ENCODE data around the gene ME2.
"Not testable (repeated sequence)": the region's sequence is repeated elsewhere in the genome, so short reads cannot be mapped to it uniquely, and the experiment has no call there.

The ME2 gene

GRCh38 chr18:50924372-50924771 lies 45.5 kb downstream of the ME2 start:
- no peak for DNase-seq (ENCODE audit: low read depth)

DNA sequence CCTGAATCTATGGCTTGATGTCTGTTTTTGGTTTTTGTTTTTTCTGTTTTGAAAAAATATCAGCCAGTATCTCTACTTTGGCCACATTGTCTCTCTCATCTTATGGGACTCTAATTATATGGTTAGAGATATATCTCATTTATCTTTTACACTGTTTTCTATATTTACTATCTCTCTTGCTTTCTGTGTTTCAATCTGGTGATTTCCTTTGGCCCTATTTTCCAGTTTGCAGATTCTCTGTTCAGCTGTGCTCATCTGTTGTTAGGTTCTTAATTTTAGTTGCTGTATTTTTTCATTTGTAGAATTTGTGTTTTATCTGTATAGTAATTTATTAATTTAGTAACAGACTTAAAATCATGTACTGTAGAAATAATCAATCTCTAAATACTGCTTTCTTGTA lies 47.6 kb downstream of the ME2 start:
- no peak for DNase-seq (ENCODE audit: low read depth)

DNA sequence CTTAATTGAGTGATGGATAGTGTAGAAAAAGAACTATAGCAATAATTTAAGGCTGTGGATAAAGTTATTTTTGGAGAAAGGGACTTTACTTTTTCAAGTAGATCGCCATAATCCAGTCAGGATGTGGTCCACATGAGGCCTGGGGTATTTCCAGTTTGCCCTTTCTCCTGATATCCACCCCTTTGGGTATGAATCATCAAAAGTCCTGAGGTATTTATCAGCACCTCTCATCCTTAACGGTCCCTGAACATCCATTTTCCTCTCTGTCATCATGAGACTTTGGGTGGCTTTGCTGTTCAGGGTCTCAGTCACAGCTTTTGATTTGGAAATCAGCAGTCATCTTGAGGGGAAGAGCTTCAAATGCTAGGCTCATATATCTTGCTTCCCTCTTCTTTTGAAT lies 49.6 kb downstream of the ME2 start:
- DNase-seq (ENCODE audit: low read depth) = no peak

DNA sequence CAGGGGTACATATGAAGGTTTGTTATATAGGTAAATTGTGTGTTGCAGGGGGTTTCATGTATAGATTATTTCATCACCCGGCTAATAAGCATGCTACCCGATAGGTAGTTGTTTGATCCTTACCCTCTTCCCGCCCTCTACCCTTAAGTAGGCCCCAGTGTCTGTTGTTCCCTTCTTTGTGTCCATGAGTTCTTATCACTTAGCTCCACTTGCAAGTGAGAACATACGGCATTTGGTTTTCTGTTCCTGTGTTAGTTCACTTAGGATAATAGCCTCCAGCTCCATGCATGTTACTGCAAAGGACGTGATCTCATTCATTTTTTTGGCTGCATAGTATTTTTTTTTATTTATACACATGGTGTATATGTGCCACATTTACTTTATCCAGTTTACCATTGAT lies 54.8 kb downstream of the ME2 start:
- no peak for DNase-seq (ENCODE audit: low read depth)

GRCh38 chr18:50934545-50935211 lies 55.8 kb downstream of the ME2 start:
- DNase-seq (ENCODE audit: low read depth) = no peak

DNA sequence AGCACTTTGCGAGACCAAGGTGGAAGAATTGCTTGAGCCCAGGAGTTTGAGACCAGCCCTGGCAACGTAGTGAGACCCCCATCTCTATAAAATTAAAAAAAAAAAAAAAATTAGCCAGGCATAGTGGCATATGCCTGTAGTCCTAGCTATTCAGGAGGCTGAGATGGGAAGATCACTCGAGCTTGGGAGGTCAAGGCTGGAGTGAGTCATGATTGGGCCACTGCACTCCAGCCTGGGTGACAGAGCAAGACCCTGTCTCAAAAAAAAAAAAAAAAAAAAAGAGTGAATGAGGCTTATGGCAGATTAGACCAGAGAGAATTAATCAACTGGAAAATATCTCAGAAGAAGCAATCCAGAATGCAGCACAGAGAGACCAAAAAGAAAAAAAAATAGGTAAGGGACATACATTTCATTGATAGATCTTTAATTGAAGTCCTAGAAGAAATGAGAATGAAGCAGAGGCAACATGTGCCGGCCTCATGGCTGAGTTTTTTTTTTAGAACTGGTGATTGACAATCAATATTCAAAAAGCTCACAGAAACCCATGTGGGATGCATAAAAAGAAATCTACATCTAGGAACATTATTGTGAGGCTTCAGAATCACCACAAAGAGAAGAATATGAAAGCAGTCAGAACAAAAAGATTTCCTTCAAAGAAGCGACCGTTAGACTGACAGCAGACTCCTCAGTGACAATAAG lies 56.7 kb downstream of the ME2 start:
- no peak for DNase-seq (ENCODE audit: low read depth)

DNA sequence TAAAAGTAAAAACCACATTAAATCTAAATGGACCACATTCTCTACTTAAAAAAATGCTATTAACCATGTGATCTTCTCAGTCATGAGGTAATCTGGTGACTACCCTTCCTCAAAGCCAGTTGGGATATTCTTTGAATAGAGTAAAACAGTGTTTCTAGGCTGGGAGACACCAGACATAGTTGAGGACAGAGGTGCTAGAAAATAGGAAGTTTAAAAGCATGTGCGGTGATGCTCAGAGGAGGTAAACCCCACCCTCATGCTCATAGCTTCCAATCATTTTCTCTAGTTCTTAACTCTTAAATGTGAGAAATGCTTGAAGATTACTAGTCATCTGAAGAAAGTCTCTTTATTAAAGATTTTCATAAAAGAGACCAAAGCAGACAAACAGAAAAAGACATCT lies 58.3 kb downstream of the ME2 start:
- no peak for DNase-seq (ENCODE audit: low read depth)

- DNase-seq (ENCODE audit: low read depth) = no peak
Measured at GRCh38 chr18:50938912-50939311, 60.0 kb downstream of the ME2 start.

DNA sequence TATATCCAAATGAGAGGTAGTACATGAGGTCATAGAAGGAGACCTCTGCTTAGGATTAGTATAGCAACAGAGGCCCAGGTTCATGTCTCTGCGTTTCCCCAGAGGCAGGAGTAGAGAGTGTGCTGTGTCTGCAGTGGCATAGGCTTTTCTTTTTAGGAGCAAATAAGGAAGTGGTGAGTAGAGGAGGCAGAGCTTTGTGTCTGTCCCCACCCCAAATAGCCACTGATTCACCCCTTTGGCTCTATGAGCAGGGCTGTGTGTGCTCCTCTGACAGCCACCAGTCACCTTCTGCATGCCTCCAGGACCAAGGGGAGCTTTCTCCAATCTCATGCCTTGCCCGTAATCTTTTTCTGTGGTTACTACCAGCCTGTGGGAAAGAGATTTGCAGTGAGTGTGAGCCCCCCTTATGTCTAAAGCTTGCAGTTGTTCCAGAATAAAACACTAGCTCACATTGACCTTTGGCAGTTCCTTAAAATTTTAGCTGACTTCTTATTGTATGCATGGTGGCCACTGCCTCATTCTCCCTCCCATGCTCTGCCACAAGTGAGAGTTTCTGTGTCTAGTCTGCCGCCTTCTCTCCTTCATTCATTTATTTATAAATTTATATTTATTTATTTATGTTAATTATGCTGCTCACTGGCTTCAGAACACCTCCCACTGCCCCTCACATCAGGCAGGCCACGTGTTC lies 65.5 kb downstream of the ME2 start:
- DNase-seq (ENCODE audit: low read depth) = no peak

DNA sequence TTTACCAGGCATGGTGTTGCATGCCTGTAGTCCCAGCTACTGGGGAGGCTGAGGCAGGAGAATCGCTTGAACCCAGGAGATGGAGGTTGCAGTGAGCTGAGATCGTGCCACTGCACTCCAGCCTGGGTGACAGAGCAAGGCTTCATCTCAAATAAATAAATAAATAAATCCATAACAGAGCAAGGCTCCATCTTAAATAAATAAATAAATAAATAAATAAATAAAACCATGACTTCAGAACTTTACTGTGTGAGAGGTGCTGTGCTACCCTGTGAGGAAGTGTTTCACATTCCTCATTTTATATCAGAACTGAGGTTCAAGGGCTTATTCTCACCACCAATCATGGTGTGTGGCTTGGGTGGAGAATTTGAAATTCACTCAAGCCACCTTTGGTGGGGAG lies 67.0 kb downstream of the ME2 start:
- not testable (repeated sequence) for DNase-seq (ENCODE audit: low read depth)

DNA sequence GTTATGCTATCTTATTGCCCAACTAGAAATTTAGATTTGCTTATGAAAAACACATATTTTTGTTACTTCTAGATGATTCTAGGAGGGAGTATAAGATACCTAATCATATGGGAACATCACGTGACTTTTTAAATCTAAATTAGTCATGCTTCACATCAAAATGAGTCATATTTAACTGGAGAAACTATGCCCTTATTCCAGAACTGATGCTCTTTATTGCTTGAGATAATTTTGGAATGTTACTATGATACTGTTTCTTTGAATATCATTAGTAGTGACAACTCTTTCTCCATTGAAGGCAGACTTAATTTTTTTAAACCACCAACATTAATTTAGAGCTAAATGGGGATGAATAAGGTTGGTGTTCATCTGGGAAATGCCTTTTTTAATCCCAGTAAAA lies 69.0 kb downstream of the ME2 start:
- no peak for DNase-seq (ENCODE audit: low read depth)

GRCh38 chr18:50949185-50949584 lies 70.3 kb downstream of the ME2 start:
- DNase-seq (ENCODE audit: low read depth) = no peak

- DNase-seq (ENCODE audit: low read depth) = no peak
Measured at GRCh38 chr18:50950626-50951025, 71.7 kb downstream of the ME2 start.

- DNase-seq (ENCODE audit: low read depth) = no peak
Measured at GRCh38 chr18:50953822-50954221, 74.9 kb downstream of the ME2 start.

DNA sequence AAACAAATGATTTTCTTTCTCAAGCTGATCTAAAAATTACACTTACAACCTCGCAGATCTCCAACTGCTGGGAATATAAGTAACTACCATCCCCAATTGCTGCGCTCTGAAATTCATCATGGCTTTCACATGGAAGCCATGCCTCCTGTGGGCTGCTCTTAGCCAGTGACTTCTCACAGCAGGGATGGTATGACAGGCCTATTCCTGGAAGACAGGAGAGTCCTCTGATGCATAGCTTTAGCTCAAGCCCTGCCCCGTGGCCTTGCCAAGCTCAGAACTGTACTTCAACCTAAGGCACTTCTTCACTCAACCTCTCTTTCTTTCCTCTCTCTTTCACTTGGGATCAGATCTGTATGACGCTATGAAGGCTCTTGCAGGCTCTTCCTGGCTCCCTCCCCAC lies 76.3 kb downstream of the ME2 start:
- DNase-seq (ENCODE audit: low read depth) = no peak

GRCh38 chr18:50956116-50956515 lies 77.2 kb downstream of the ME2 start:
- no peak for DNase-seq (ENCODE audit: low read depth)

GRCh38 chr18:50961974-50962373 lies 83.1 kb downstream of the ME2 start:
- DNase-seq (ENCODE audit: low read depth) = no peak

DNA sequence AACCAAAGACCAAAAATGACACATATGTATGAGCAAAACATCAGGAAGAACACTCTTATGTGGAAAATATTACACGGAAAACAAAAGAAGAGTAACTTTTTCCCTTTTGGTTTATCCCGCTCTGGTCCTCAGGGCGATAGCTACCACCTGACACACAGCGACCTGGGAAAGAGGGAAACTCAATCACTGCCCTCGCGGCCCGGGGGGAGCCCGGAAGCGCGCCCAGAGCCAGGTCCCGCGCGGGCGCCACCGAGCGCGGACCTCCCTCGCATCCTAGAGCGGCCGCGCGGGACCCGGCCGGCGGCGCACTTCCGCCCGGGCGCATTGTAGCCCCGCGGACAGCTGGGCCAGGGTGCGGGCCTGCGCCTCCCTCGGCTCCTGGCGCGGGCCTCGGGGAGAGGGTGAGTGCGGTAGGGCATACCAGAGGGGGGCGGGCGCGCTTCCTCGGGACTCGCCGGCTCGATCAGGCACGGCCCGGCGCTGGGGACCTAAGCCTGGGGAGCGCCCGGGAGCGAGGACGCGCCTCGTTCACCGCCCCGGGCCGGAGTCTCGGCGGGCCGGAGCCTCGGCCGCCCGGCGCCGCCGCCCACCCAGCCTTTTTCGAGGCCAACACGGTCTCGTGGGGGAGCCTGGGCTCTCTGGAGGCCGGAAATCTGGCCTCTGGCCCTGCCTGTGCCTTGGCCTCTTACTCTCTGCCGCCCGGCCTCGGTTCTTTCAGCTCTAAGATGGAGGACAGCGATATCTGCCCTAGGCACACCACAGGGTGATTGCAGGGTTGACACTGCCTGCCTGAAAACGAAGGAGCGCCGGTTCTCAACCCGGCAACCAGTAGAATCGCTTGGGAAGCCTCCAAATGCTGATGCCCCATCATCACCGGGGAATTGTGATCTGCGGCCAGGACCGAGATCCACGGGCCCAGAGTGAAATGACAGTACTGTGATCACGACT lies 89.1 kb downstream of the ME2 start, which contains the start of gene ELAC1:
ELAC1 (plus strand) TSS at position 327 of the 948 bp plus-strand sequence. CDS start 6,365 bp downstream, outside the sequence.
- peak; percentile 51 for DNase-seq (ENCODE audit: low read depth)

DNA sequence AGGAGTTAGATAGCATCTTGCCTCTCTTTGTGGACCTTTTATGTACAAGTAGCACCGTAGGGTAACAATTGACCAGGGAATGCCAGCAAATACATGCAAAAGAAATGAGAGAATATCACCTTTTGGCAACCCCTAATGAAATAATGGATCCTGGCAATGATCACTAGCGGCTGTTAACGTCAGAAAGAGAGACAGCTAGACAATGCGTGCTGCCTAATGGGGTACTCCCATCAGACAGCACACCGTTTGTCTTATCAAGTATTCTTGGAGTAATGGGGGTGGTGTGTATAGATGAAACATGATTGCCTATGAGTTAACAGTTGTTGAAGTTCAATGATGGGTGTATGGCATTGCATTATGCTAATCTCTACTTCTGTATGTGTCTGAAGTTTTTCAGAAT lies 90.5 kb downstream of the ME2 start:
- no peak for DNase-seq (ENCODE audit: low read depth)

DNA sequence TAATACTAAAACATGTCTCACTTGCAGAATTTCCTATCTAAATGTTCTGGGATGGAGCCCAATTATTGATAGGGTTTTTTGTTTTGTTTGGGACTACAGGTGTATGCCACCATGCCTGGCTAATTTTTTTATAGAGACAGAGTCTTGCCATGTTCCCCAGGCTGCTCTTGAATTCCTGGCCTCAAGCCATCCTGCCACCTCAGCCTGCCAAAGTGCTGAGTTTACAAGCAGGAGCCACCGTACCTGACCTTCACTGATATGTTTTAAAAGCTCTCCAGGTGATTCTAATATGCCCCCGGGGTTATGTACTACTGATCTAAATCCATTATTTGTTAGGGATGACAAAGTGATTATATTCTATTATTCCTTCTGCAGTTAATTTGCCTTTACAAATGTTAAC lies 91.1 kb downstream of the ME2 start:
- no peak for DNase-seq (ENCODE audit: low read depth)

DNA sequence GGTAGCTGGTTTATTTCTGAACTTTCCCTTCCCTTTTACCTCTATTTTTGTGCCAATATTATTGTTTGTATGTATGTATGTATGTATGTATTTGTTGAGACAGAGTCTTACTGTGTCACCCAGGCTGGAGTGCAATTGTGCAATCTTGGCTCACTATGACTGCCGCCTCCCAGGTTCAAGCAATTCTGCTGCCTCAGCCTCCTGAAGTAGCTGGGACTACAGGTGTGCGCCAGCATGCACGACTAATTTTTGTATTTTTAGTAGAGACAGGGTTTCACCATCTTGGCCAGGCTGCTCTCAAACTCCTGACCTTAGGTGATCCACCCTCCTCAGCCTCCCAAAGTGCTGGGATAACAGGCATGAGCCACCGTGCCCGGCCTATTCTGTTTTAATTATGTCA lies 93.5 kb downstream of the ME2 start:
- DNase-seq (ENCODE audit: low read depth) = not testable (repeated sequence)

Data from fibroblast of the conjunctiva (primary cell).